DND-41 (cell line): ENCODE results near the gene GNPAT.

ENCODE experiments used
- ATAC-seq: fragments of 200-7000 bp; cut with Tn5 transposase; 3 replicates; pipeline ENCODE4 v1.9.1; 2021; ENCODE audit warnings: low read depth; ENCODE audit not compliant: insufficient read depth
- DNase-seq: peaks from one replicate; pipeline ENCODE4 v3.0.0-alpha.2; 2020
- H2AFZ ChIP-seq: 2 replicates; pipeline ENCODE4 v1.6.0; 2012; ENCODE audit warnings: low read depth, low read length
- H3K27ac ChIP-seq: 2 replicates; pipeline ENCODE4 v1.5.1; 2012; ENCODE audit warnings: low read length, inconsistent platforms
- H3K27me3 ChIP-seq: fragments of 200-600 bp; sonication (generic); 2 replicates; pipeline ENCODE4 v1.6.0; 2012; ENCODE audit warnings: low read length, mild to moderate bottlenecking, inconsistent platforms; ENCODE audit not compliant: insufficient read depth, poor library complexity
- H3K36me3 ChIP-seq: 2 replicates; pipeline ENCODE4 v1.5.1; 2012; ENCODE audit warnings: low read length, inconsistent platforms; ENCODE audit not compliant: insufficient read depth
- H3K4me1 ChIP-seq: 2 replicates; pipeline ENCODE4 v1.5.1; 2012; ENCODE audit warnings: mild to moderate bottlenecking, low read length; ENCODE audit not compliant: insufficient read depth
- H3K4me2 ChIP-seq: 2 replicates; pipeline ENCODE4 v1.6.0; 2012; ENCODE audit warnings: mild to moderate bottlenecking, moderate library complexity, low read length, inconsistent platforms; ENCODE audit not compliant: insufficient read depth
- H3K4me3 ChIP-seq, 2 experiments: fragments of 200-600 bp in 1 of 2; shearing (Covaris generic) in 1 of 2; 2 replicates each; pipeline ENCODE4 v1.5.1; 2012 to 2016; ENCODE audit warnings: inconsistent platforms in 2 of 2, low read length in 2 of 2, mild to moderate bottlenecking in 2 of 2, low read depth in 1 of 2, moderate library complexity in 1 of 2
- H3K79me2 ChIP-seq: 2 replicates; pipeline ENCODE4 v1.6.0; 2012; ENCODE audit warnings: low read length, inconsistent platforms; ENCODE audit not compliant: insufficient read depth
- H3K9ac ChIP-seq: 2 replicates; pipeline ENCODE4 v1.6.0; 2012; ENCODE audit warnings: low read depth, mild to moderate bottlenecking, inconsistent platforms, low read length, moderate library complexity
- H3K9me3 ChIP-seq: 2 replicates; pipeline ENCODE4 v1.5.1; 2012; ENCODE audit warnings: low read length, moderate library complexity, mild to moderate bottlenecking, inconsistent platforms; ENCODE audit not compliant: insufficient read depth, severe bottlenecking
- H4K20me1 ChIP-seq: 2 replicates; pipeline ENCODE4 v1.6.0; 2012; ENCODE audit warnings: low read length; ENCODE audit not compliant: insufficient read depth
- EZH2 ChIP-seq: IDR thresholded peaks from 3 replicates; pipeline ENCODE4 v1.6.1; 2012; ENCODE audit warnings: borderline replicate concordance, low read depth, mild to moderate bottlenecking, moderate library complexity, low read length, inconsistent platforms; ENCODE audit not compliant: severe bottlenecking
- TF ChIP-seq, protein P1 (sequence below): IDR thresholded peaks from 2 replicates; pipeline ENCODE4 v1.5.1; 2012; ENCODE audit warnings: borderline replicate concordance, low read length, moderate library complexity, mild to moderate bottlenecking; ENCODE audit not compliant: poor library complexity, severe bottlenecking; ENCODE audit errors: extremely low read depth

The GNPAT gene

DNA sequence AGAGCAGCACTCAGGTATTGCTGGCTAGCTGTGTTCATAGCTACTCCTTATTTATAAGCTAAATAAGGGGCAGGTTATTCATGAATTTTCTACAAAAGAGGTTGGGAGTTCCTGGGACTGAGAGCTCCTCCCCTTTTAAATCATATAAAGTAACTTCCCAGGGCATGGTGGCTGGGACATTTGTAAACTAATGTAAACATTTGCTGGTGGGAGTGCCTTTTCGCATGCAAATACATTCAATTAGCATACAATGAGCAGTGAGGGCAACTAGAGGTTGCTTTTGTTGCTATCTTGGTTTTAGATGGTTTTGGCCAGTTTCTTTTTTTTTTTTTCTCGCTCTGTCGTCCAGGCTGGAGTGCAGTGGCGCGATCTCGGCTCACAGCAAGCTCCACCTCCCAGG, 43.4 kb downstream of the GNPAT start:
- H3K4me3 ChIP-seq: no peak overlapping the region
- H3K27me3 ChIP-seq: no peaks in the 10 kb centered on the region
- TF ChIP-seq, protein P1, sequence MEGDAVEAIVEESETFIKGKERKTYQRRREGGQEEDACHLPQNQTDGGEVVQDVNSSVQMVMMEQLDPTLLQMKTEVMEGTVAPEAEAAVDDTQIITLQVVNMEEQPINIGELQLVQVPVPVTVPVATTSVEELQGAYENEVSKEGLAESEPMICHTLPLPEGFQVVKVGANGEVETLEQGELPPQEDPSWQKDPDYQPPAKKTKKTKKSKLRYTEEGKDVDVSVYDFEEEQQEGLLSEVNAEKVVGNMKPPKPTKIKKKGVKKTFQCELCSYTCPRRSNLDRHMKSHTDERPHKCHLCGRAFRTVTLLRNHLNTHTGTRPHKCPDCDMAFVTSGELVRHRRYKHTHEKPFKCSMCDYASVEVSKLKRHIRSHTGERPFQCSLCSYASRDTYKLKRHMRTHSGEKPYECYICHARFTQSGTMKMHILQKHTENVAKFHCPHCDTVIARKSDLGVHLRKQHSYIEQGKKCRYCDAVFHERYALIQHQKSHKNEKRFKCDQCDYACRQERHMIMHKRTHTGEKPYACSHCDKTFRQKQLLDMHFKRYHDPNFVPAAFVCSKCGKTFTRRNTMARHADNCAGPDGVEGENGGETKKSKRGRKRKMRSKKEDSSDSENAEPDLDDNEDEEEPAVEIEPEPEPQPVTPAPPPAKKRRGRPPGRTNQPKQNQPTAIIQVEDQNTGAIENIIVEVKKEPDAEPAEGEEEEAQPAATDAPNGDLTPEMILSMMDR: no peak
- no peak for TF ChIP-seq EZH2
- H3K4me2 ChIP-seq: no peak overlapping the region
- no peaks in the 10 kb centered on the region for H3K36me3 ChIP-seq
- no peak for DNase-seq
- no peak overlapping the region for H2AFZ ChIP-seq
- no peak overlapping the region for H3K27ac ChIP-seq
- no peaks in the 10 kb centered on the region for H3K9me3 ChIP-seq
- H3K4me1 ChIP-seq: no peaks in the 10 kb centered on the region
- H4K20me1 ChIP-seq: no peaks in the 10 kb centered on the region
- no peaks in the 10 kb centered on the region for H3K79me2 ChIP-seq
- no peak overlapping the region for H3K9ac ChIP-seq
- no peak for ATAC-seq

DNA sequence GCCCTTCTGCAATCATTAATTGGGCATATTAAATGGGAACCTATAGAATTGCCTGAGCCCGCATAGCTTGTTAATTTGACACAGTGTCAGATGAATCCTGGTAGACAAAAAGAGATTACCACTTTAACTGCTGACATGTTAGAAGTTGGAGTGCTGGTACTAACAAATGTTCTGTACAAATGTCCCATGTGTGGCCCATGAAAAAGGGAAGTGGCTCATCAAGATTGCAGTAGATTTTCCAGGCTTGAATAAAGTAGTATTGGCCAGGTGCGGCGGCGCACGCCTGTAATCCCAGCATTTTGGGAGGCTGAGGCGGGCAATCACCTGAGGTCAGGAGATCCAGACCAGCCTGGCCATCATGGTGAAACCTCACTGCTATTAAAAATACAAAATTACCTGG, 45.6 kb downstream of the GNPAT start:
- no peak overlapping the region for H3K27ac ChIP-seq
- no peak overlapping the region for H2AFZ ChIP-seq
- no peak overlapping the region for H3K4me2 ChIP-seq
- no peaks in the 10 kb centered on the region for H3K79me2 ChIP-seq
- H3K4me1 ChIP-seq: no peaks in the 10 kb centered on the region
- ATAC-seq (no peak), DNase-seq (no peak)
- H3K4me3 ChIP-seq: no peak overlapping the region
- no peaks in the 10 kb centered on the region for H4K20me1 ChIP-seq
- no peaks in the 10 kb centered on the region for H3K27me3 ChIP-seq
- H3K9ac ChIP-seq: no peak overlapping the region
- H3K9me3 ChIP-seq: no peaks in the 10 kb centered on the region
- no peaks in the 10 kb centered on the region for H3K36me3 ChIP-seq
- no peak for TF ChIP-seq EZH2
- TF ChIP-seq, protein P1: no peak

DNA sequence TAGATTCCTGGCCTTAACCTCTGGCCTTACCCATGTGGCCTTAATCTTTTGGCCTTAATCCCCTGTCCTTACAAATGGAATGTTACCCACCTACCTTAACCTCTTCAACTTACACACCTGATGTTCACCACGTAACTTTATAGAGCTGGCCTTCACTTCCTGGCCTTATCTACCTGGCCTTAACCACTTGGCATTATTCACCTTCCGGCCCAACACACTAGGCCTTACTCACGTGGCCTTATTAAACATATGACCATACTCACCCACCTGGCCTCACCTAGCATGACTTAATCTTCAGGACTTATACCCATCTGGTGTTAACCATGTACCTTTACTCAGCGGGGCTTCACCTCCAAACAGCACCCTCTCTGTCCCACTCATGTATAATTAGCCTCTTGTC, 54.9 kb downstream of the GNPAT start:
- ATAC-seq: no peak
- Histone ChIP-seq H3K9ac (no peak overlapping the region), H4K20me1 (no peaks in the 10 kb centered on the region), H3K79me2 (no peaks in the 10 kb centered on the region), H3K4me3 (no peak overlapping the region), H3K4me1 (no peaks in the 10 kb centered on the region), H2AFZ (no peak overlapping the region), H3K27ac (no peak overlapping the region), H3K27me3 (no peaks in the 10 kb centered on the region), H3K9me3 (no peaks in the 10 kb centered on the region), H3K36me3 (no peaks in the 10 kb centered on the region), H3K4me2 (no peak overlapping the region)
- no peak for DNase-seq
- TF ChIP-seq EZH2: no peak
- TF ChIP-seq, protein P1: no peak

DNA sequence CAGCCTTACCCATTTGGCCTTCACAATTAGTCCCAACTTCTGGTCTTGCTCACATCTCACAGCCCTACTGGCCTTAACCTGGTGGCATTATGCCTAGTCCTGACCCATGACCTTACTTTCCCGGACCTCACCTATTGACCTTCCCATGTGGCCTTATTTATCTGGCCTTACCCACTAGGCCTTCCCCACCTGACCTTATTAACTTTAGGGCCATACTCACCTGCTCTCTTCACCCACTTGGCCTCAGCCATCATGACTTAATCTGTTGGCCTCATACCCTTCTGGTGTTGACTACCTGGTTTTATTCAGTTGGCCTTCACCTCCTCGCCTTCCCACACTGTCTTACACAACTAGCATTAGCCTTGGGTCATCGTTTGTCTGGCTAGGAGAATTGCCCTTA, 61.0 kb downstream of the GNPAT start:
- no peak for DNase-seq
- H2AFZ ChIP-seq: no peak overlapping the region
- TF ChIP-seq, protein P1: no peak
- no peak for TF ChIP-seq EZH2
- H3K9me3 ChIP-seq: no peaks in the 10 kb centered on the region
- no peaks in the 10 kb centered on the region for H3K36me3 ChIP-seq
- no peak overlapping the region for H3K27ac ChIP-seq
- H4K20me1 ChIP-seq: no peaks in the 10 kb centered on the region
- H3K4me3 ChIP-seq: no peak overlapping the region
- H3K9ac ChIP-seq: no peak overlapping the region
- ATAC-seq: no peak
- no peaks in the 10 kb centered on the region for H3K27me3 ChIP-seq
- no peaks in the 10 kb centered on the region for H3K4me1 ChIP-seq
- H3K79me2 ChIP-seq: no peaks in the 10 kb centered on the region
- H3K4me2 ChIP-seq: no peak overlapping the region
